ENCODE data around the gene FAM13C.

GRCh38 chr10:59391060-59391459, 28.7 kb upstream of the FAM13C start:
- TF ChIP-seq CTCF (IDR thresholded peaks at IDR 0.05; ENCODE audit: low read depth, low read length) (no peak), MAX (IDR thresholded peaks at IDR 0.05; ENCODE audit: low read depth, low read length) (no peak)

All from NB4 (cell line).